ENCODE measurements around the gene AFF3. TPM values are rescaled to one million over a fixed set of nuclear protein-coding genes. Genes with fewer than 3 reads are reported as not detected.

Gene AFF3
- total and polyA plus RNA-seq, 12 donors, result 0.39 to 16.9 (median 7.0) TPM

DNA sequence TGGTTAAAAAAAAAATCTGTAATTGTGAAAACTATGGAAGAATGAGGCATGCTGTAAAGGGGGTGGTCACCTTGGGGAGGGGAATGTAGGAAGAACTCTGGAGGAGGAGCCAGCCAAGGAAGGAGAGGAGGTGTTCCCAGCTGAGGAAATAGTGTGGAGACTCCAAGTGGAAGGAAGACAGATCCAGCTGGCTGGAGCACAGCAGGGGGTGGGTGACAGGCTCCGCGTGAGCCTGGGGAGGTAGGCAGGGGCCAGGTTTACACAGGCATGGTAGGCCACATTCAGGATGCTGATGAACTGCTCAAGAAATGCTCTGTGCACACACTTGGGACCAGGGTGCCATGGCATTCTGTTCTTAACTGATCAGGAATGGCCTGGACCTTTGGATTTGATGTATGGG is 16.8 kb downstream of the AFF3 start:
- no peaks in the 10 kb centered on the region for H3K36me3 ChIP-seq
- WGBS, 2 donors, result 47 to 58% methylated on average over 2 of the region's 2 CpGs
- no peak overlapping the region for H3K4me3 ChIP-seq
- TF ChIP-seq, protein P1, sequence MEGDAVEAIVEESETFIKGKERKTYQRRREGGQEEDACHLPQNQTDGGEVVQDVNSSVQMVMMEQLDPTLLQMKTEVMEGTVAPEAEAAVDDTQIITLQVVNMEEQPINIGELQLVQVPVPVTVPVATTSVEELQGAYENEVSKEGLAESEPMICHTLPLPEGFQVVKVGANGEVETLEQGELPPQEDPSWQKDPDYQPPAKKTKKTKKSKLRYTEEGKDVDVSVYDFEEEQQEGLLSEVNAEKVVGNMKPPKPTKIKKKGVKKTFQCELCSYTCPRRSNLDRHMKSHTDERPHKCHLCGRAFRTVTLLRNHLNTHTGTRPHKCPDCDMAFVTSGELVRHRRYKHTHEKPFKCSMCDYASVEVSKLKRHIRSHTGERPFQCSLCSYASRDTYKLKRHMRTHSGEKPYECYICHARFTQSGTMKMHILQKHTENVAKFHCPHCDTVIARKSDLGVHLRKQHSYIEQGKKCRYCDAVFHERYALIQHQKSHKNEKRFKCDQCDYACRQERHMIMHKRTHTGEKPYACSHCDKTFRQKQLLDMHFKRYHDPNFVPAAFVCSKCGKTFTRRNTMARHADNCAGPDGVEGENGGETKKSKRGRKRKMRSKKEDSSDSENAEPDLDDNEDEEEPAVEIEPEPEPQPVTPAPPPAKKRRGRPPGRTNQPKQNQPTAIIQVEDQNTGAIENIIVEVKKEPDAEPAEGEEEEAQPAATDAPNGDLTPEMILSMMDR (IDR thresholded peaks at IDR 0.05), result no peak
- H3K27ac ChIP-seq, result no peak overlapping the region
- intact Hi-C loops (cut with DNase I), result no loop called here
- ATAC-seq (no peak), DNase-seq (no peak)
- H3K9me3 ChIP-seq, result no peaks in the 10 kb centered on the region
- H3K4me1 ChIP-seq, result peaks cover 0 to 10% (median 0%) of the 10 kb centered on the region in 9 donors
- no peaks in the 10 kb centered on the region for H3K27me3 ChIP-seq

DNA sequence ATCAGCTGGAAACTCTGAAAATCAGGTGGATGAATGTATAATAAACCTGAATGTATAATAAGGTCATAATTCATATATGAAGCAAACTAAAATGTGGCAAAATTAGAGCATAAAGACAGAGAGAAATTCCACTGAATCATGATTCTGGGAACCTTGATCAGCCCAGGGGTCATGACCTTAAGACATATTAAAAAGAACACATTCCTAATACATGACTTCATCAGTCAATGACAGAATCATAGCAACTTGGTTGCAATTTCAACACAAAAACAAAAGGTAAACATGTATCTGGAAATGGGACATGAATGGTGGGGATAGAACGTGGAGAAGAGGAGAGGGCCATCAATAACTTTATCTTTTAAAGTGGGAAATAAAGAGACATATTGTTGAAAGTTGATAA is 17.6 kb downstream of the AFF3 start:
- H3K4me3 ChIP-seq, result no peak overlapping the region
- ATAC-seq (no peak), DNase-seq (no peak)
- no peaks in the 10 kb centered on the region for H3K36me3 ChIP-seq
- no peaks in the 10 kb centered on the region for H3K27me3 ChIP-seq
- H3K27ac ChIP-seq, result no peak overlapping the region
- intact Hi-C loops (cut with DNase I), result no loop called here
- H3K9me3 ChIP-seq, result no peaks in the 10 kb centered on the region
- WGBS, 2 donors, result 67 to 76% methylated on average over 1 of the region's 1 CpG
- TF ChIP-seq, protein P1 (IDR thresholded peaks at IDR 0.05), result no peak
- peaks cover 0 to 10% (median 0%) of the 10 kb centered on the region in 9 donors for H3K4me1 ChIP-seq

DNA sequence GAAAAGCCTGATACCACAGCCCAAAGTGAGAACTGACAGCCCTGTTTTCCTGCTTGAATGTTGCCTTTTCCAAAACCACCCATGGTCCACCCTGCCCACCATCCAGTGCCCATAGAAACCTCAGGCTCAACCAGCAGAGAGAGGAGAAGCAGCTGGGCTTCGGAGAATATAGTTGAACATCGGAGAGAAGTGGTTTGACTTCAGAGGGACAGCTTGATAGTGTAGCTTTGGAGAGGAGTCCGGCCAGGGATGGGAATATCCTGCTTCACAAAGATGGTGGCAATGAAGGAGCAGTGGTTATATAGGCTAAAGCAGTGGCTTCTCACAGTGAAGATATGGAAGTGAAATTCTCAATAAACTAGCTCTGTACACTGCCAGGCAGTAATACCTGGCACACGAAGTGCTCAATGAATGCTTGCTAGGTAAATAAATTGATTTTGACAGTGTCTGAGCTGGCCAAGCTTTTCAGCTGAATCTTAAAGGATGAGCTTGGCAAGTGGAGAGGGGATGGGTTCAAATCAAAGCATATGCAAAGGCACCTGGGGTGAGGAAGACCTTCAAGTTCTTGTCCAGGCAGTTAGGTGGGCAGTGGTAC is 21.2 kb downstream of the AFF3 start:
- Histone ChIP-seq H3K36me3 (no peaks in the 10 kb centered on the region), H3K27me3 (no peaks in the 10 kb centered on the region), H3K9me3 (peaks cover 0 to 19% (median 7%) of the 10 kb centered on the region in 11 donors), H3K4me3 (no peak overlapping the region), H3K27ac (no peak overlapping the region), H3K4me1 (peaks cover 0 to 7% (median 0%) of the 10 kb centered on the region in 9 donors)
- intact Hi-C loops (cut with DNase I), result no loop called here
- no peak for ATAC-seq
- TF ChIP-seq, protein P1 (IDR thresholded peaks at IDR 0.05), result no peak
- WGBS, 2 donors, result 92 to 95% methylated on average over 4 of the region's 4 CpGs
- DNase-seq, result no peak

DNA sequence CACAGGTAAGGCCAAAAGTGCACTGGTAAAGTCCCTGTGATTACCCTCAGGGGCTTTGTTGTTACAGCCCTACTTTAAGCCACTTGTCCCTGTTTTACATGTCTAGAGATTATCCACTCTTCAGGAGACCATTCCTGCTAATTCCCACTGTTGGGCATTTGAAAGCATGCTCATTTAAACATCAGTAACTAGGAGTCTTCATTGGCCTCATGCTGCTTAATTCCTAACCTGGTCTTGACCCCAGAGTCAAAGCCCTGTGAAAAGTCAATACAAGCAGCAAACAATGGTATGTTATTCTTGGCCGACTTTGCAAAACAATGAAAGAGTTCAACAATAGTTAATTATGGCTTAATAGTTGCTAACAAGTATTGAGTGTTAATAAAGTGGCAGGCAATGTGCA is 23.2 kb downstream of the AFF3 start:
- H3K4me1 ChIP-seq, result no peaks in the 10 kb centered on the region
- H3K9me3 ChIP-seq, result peaks cover 0 to 26% (median 8%) of the 10 kb centered on the region in 11 donors
- TF ChIP-seq, protein P1 (IDR thresholded peaks at IDR 0.05), result no peak
- WGBS, 2 donors, result 35 to 37% methylated on average over 1 of the region's 1 CpG
- DNase-seq (no peak), ATAC-seq (no peak)
- no peaks in the 10 kb centered on the region for H3K27me3 ChIP-seq
- intact Hi-C loops (cut with DNase I), result loop anchor here in 2 of 10 donors (10.0 kb wide), 2 partner anchors 116 to 126 kb away; no protein-coding TSS in a partner anchor
- no peak overlapping the region for H3K4me3 ChIP-seq
- no peaks in the 10 kb centered on the region for H3K36me3 ChIP-seq
- no peak overlapping the region for H3K27ac ChIP-seq
